ENCODE data around the gene FBLN5. TPM values are rescaled to one million over a fixed set of nuclear protein-coding genes. Genes with fewer than 3 reads are reported as not detected.

The FBLN5 gene
- total and polyA plus RNA-seq, 4 experiments from 2014 or later = 7.9 to 23.7 (median 15.8) TPM

DNA sequence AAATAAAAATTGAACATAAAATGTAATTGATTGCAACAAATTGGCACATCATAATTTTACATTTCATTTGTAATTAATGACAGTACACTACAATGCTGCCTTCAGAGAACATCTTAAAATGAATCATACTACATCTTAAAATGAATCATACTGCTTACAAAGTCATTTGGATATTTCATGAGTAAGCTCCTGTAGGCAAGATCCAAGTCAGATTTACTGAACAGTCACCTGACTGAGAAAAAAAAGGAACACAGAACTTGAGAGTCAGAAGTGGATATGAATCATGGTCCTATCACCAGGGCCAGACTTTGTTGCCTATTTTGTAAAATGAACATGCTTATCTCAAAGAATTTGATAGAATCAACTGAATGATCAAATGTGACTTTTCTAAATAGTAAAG lies 32.7 kb upstream of the FBLN5 start:
- no peaks in the 10 kb centered on the region for H3K27me3 Mint-ChIP-seq
- Histone ChIP-seq H3K9me3 (ENCODE audit: control insufficient read depth in 1 of 2, low read length in 2 of 2) (no peaks in the 10 kb centered on the region), H3K4me1 (ENCODE audit: insufficient read depth, low read length) (no peaks in the 10 kb centered on the region), H3K4me3 (ENCODE audit: low read length in 2 of 2) (no peak overlapping the region), H3K36me3 (ENCODE audit: insufficient read depth, low read length) (peaks cover 22% of the 10 kb centered on the region), H3K27ac (ENCODE audit: low read depth, low read length) (no peak overlapping the region), H3K27me3 (ENCODE audit: insufficient read depth, low read length) (no peaks in the 10 kb centered on the region)
- CTCF ChIA-PET (ENCODE audit: partially characterized antibody) = no interaction called here
- no peak for DNase-seq
- no peak overlapping the region for H3K4me3 Mint-ChIP-seq
- H3K27ac Mint-ChIP-seq = peak overlapping the region in 1 of 7 donors; percentile 10
- no peaks in the 10 kb centered on the region for H3K9me3 Mint-ChIP-seq
- POLR2A ChIA-PET (ENCODE audit: partially characterized antibody) = no interaction called here
- peaks cover 34 to 55% of the 10 kb centered on the region in 2 donors for H3K36me3 Mint-ChIP-seq
- intact Hi-C loops (cut with micrococcal nuclease) = no loop called here
- H3K4me1 Mint-ChIP-seq = peaks cover 6 to 9% (median 8%) of the 10 kb centered on the region in 4 donors

GRCh38 chr14:91977884-91978283 lies 30.4 kb upstream of the FBLN5 start:
- H3K4me3 Mint-ChIP-seq = no peak overlapping the region

GRCh38 chr14:91975763-91976162 lies 28.3 kb upstream of the FBLN5 start:
- Mint-ChIP-seq H3K27me3 (no peaks in the 10 kb centered on the region), H3K4me1 (peaks cover 0 to 6% (median 4%) of the 10 kb centered on the region in 4 donors), H3K27ac (no peak overlapping the region), H3K9me3 (no peaks in the 10 kb centered on the region), H3K36me3 (peaks cover 24 to 61% of the 10 kb centered on the region in 2 donors), H3K4me3 (no peak overlapping the region)
- DNase-seq = no peak
- no peaks in the 10 kb centered on the region for H3K4me1 ChIP-seq (ENCODE audit: insufficient read depth, low read length)
- intact Hi-C loops (cut with micrococcal nuclease) = loop anchor here (10.0 kb wide), 1 partner anchor 191 kb away; no protein-coding TSS in a partner anchor
- H3K36me3 ChIP-seq (ENCODE audit: insufficient read depth, low read length) = peaks cover 17% of the 10 kb centered on the region
- H3K9me3 ChIP-seq (ENCODE audit: control insufficient read depth in 1 of 2, low read length in 2 of 2) = no peaks in the 10 kb centered on the region
- no peaks in the 10 kb centered on the region for H3K27me3 ChIP-seq (ENCODE audit: insufficient read depth, low read length)
- H3K27ac ChIP-seq (ENCODE audit: low read depth, low read length) = no peak overlapping the region
- POLR2A ChIA-PET (ENCODE audit: partially characterized antibody) = interaction anchor here (0.8 to 1.1 kb wide), 2 partner anchors 21 to 104 kb away, joined by 3 read pairs; no protein-coding TSS in a partner anchor
- H3K4me3 ChIP-seq (ENCODE audit: low read length in 2 of 2) = no peak overlapping the region
- CTCF ChIA-PET (ENCODE audit: partially characterized antibody) = interaction anchor here (1.3 to 2.9 kb wide), 3 partner anchors 14 to 130 kb away, joined by 5 to 12 read pairs (median 5); partner anchors contain the start of gene ATXN3

More at GRCh38 chr14:91977884-91978283, 30.4 kb upstream of the FBLN5 start:
- intact Hi-C loops (cut with micrococcal nuclease) = loop anchor here (10.0 kb wide), 1 partner anchor 193 kb away; no protein-coding TSS in a partner anchor
- Mint-ChIP-seq H3K27ac (peak overlapping the region in 3 of 7 donors; percentile 50 to 72 (median 57)), H3K4me1 (peaks cover 4 to 7% (median 6%) of the 10 kb centered on the region in 4 donors), H3K36me3 (peaks cover 22 to 53% of the 10 kb centered on the region in 2 donors), H3K9me3 (no peaks in the 10 kb centered on the region), H3K27me3 (no peaks in the 10 kb centered on the region)
- Histone ChIP-seq H3K9me3 (ENCODE audit: control insufficient read depth in 1 of 2, low read length in 2 of 2) (no peaks in the 10 kb centered on the region), H3K4me1 (ENCODE audit: insufficient read depth, low read length) (no peaks in the 10 kb centered on the region), H3K27me3 (ENCODE audit: insufficient read depth, low read length) (no peaks in the 10 kb centered on the region), H3K4me3 (ENCODE audit: low read length in 2 of 2) (no peak overlapping the region), H3K27ac (ENCODE audit: low read depth, low read length) (no peak overlapping the region), H3K36me3 (ENCODE audit: insufficient read depth, low read length) (peaks cover 12% of the 10 kb centered on the region)
- ChIA-PET CTCF (ENCODE audit: partially characterized antibody) (interaction anchor here (0.8 to 2.9 kb wide), 2 partner anchors 19 to 213 kb away, joined by 3 to 12 read pairs; no protein-coding TSS in a partner anchor), POLR2A (ENCODE audit: partially characterized antibody) (interaction anchor here (0.6 kb wide), 1 partner anchor 19 kb away, joined by 3 read pairs; no protein-coding TSS in a partner anchor)
- DNase-seq = no peak

- ChIA-PET CTCF (ENCODE audit: partially characterized antibody) (no interaction called here), POLR2A (ENCODE audit: partially characterized antibody) (no interaction called here)
- intact Hi-C loops (cut with micrococcal nuclease) = loop anchor here (10.0 kb wide), 1 partner anchor 186 kb away; no protein-coding TSS in a partner anchor
- Mint-ChIP-seq H3K4me3 (no peak overlapping the region), H3K9me3 (no peaks in the 10 kb centered on the region), H3K27ac (peak overlapping the region in 1 of 7 donors; percentile 19), H3K4me1 (peaks cover 8 to 12% (median 9%) of the 10 kb centered on the region in 4 donors), H3K36me3 (peaks cover 37 to 59% of the 10 kb centered on the region in 2 donors), H3K27me3 (no peaks in the 10 kb centered on the region)
- Histone ChIP-seq H3K9me3 (ENCODE audit: control insufficient read depth in 1 of 2, low read length in 2 of 2) (no peaks in the 10 kb centered on the region), H3K27ac (ENCODE audit: low read depth, low read length) (no peak overlapping the region), H3K4me1 (ENCODE audit: insufficient read depth, low read length) (peaks cover 13% of the 10 kb centered on the region), H3K36me3 (ENCODE audit: insufficient read depth, low read length) (peaks cover 16% of the 10 kb centered on the region), H3K4me3 (ENCODE audit: low read length in 2 of 2) (no peak overlapping the region), H3K27me3 (ENCODE audit: insufficient read depth, low read length) (no peaks in the 10 kb centered on the region)
- DNase-seq = no peak
These were observed 23.8 kb upstream of the FBLN5 start for GRCh38 chr14:91971188-91971778.

DNA sequence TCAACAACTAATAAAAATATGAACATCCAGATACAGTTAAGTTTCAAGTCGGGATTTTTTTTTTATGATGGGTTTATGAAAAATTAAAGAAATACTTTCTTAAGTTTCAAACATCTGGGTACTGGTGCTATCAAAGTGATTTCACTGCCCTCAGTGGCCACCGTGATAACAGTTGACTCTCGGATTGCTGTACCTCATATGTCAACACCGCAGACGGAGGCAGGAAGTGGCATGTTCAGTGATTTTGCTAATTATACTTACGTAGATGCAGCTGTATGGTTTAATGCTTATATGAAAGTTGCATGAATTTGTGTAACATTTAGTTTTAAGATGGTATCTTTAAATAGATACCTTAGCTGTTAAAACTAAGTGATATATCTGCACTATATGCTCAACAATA lies 20.8 kb upstream of the FBLN5 start:
- no peak overlapping the region for H3K4me3 ChIP-seq (ENCODE audit: low read length in 2 of 2)
- peak; percentile 23 to 45 (median 36) for DNase-seq
- intact Hi-C loops (cut with micrococcal nuclease) = no loop called here
- Mint-ChIP-seq H3K27me3 (no peaks in the 10 kb centered on the region), H3K9me3 (no peaks in the 10 kb centered on the region), H3K27ac (peak overlapping the region; percentile 9 to 90 (median 78)), H3K36me3 (peaks cover 30 to 41% of the 10 kb centered on the region in 2 donors), H3K4me3 (peak overlapping the region in 5 of 8 donors; percentile 13 to 65 (median 17)), H3K4me1 (peaks cover 8 to 10% (median 9%) of the 10 kb centered on the region in 4 donors)
- peaks cover 13% of the 10 kb centered on the region for H3K4me1 ChIP-seq (ENCODE audit: insufficient read depth, low read length)
- no peaks in the 10 kb centered on the region for H3K9me3 ChIP-seq (ENCODE audit: control insufficient read depth in 1 of 2, low read length in 2 of 2)
- H3K27ac ChIP-seq (ENCODE audit: low read depth, low read length) = no peak overlapping the region
- ChIA-PET CTCF (ENCODE audit: partially characterized antibody) (interaction anchor here (1.4 kb wide), 1 partner anchor 29 kb away, joined by 5 read pairs; no protein-coding TSS in a partner anchor), POLR2A (ENCODE audit: partially characterized antibody) (no interaction called here)
- no peaks in the 10 kb centered on the region for H3K27me3 ChIP-seq (ENCODE audit: insufficient read depth, low read length)
- peaks cover 12% of the 10 kb centered on the region for H3K36me3 ChIP-seq (ENCODE audit: insufficient read depth, low read length)

GRCh38 chr14:91964724-91965123 lies 17.2 kb upstream of the FBLN5 start:
- CTCF ChIA-PET (ENCODE audit: partially characterized antibody) = no interaction called here
- Mint-ChIP-seq H3K27me3 (no peaks in the 10 kb centered on the region), H3K36me3 (peaks cover 16 to 19% of the 10 kb centered on the region in 2 donors), H3K4me3 (no peak overlapping the region), H3K4me1 (peaks cover 8 to 10% (median 9%) of the 10 kb centered on the region in 4 donors), H3K9me3 (no peaks in the 10 kb centered on the region), H3K27ac (peak overlapping the region in 1 of 7 donors; percentile 8)
- Histone ChIP-seq H3K36me3 (ENCODE audit: insufficient read depth, low read length) (no peaks in the 10 kb centered on the region), H3K4me3 (ENCODE audit: low read length in 2 of 2) (no peak overlapping the region), H3K4me1 (ENCODE audit: insufficient read depth, low read length) (peaks cover 13% of the 10 kb centered on the region), H3K27me3 (ENCODE audit: insufficient read depth, low read length) (no peaks in the 10 kb centered on the region), H3K9me3 (ENCODE audit: control insufficient read depth in 1 of 2, low read length in 2 of 2) (no peaks in the 10 kb centered on the region), H3K27ac (ENCODE audit: low read depth, low read length) (no peak overlapping the region)
- POLR2A ChIA-PET (ENCODE audit: partially characterized antibody) = interaction anchor here (1.2 kb wide), 1 partner anchor 9 kb away, joined by 4 read pairs; no protein-coding TSS in a partner anchor
- DNase-seq = no peak
- intact Hi-C loops (cut with micrococcal nuclease) = no loop called here

GRCh38 chr14:91964011-91964410 lies 16.5 kb upstream of the FBLN5 start:
- peaks cover 12 to 15% of the 10 kb centered on the region in 2 donors for H3K36me3 Mint-ChIP-seq
- peaks cover 11% of the 10 kb centered on the region for H3K4me1 ChIP-seq (ENCODE audit: insufficient read depth, low read length)
- no peaks in the 10 kb centered on the region for H3K36me3 ChIP-seq (ENCODE audit: insufficient read depth, low read length)
- H3K4me3 ChIP-seq (ENCODE audit: low read length in 2 of 2) = no peak overlapping the region
- H3K4me1 Mint-ChIP-seq = peaks cover 8 to 9% (median 8%) of the 10 kb centered on the region in 4 donors
- no peak for DNase-seq
- no peaks in the 10 kb centered on the region for H3K27me3 ChIP-seq (ENCODE audit: insufficient read depth, low read length)
- intact Hi-C loops (cut with micrococcal nuclease) = no loop called here
- H3K9me3 Mint-ChIP-seq = no peaks in the 10 kb centered on the region
- H3K9me3 ChIP-seq (ENCODE audit: control insufficient read depth in 1 of 2, low read length in 2 of 2) = no peaks in the 10 kb centered on the region
- peak overlapping the region in 1 of 7 donors; percentile 23 for H3K27ac Mint-ChIP-seq
- H3K4me3 Mint-ChIP-seq = no peak overlapping the region
- H3K27me3 Mint-ChIP-seq = no peaks in the 10 kb centered on the region
- ChIA-PET POLR2A (ENCODE audit: partially characterized antibody) (interaction anchor here (1.2 kb wide), 1 partner anchor 10 kb away, joined by 4 read pairs; no protein-coding TSS in a partner anchor), CTCF (ENCODE audit: partially characterized antibody) (no interaction called here)
- H3K27ac ChIP-seq (ENCODE audit: low read depth, low read length) = no peak overlapping the region
